GM23248 (cell line): ENCODE results near the gene ADNP2. TPM values are rescaled to one million over a fixed set of nuclear protein-coding genes. Genes with fewer than 3 reads are reported as not detected.

Experiments used
- DNase-seq: peaks from one replicate; pipeline ENCODE4 v3.0.0-alpha.2; 2015
- H2AFZ ChIP-seq: fragments of 200-600 bp; sonication (generic); 2 replicates; pipeline ENCODE4 v1.6.1; 2016; ENCODE audit warnings: antibody characterized with exemption
- H3F3A ChIP-seq: fragments of 200-600 bp; sonication (generic); 2 replicates; pipeline ENCODE4 v1.6.1; 2016; ENCODE audit warnings: mild to moderate bottlenecking, antibody characterized with exemption, mixed run types; ENCODE audit not compliant: insufficient read depth
- H3K27ac ChIP-seq: fragments of 200-600 bp; sonication (generic); 2 replicates; pipeline ENCODE4 v1.5.1; 2016; ENCODE audit warnings: mild to moderate bottlenecking
- H3K27me3 ChIP-seq: fragments of 200-600 bp; sonication (generic); replicated peaks from 2 replicates; pipeline ENCODE4 v1.6.1; 2016; ENCODE audit warnings: mild to moderate bottlenecking; ENCODE audit not compliant: insufficient read depth
- H3K36me3 ChIP-seq: fragments of 200-600 bp; sonication (generic); 2 replicates; pipeline ENCODE4 v1.6.1; 2016; ENCODE audit warnings: low read depth, mild to moderate bottlenecking
- H3K4me1 ChIP-seq: fragments of 200-600 bp; sonication (generic); 2 replicates; pipeline ENCODE4 v1.6.1; 2016; ENCODE audit warnings: mild to moderate bottlenecking; ENCODE audit not compliant: insufficient read depth
- H3K4me2 ChIP-seq: fragments of 200-600 bp; sonication (generic); one replicate; pipeline ENCODE4 v1.6.1; 2016; ENCODE audit warnings: mild to moderate bottlenecking; ENCODE audit not compliant: unreplicated experiment
- H3K4me3 ChIP-seq: fragments of 200-600 bp; sonication (generic); 2 replicates; pipeline ENCODE4 v1.5.1; 2016; ENCODE audit warnings: mild to moderate bottlenecking
- H3K79me2 ChIP-seq: fragments of 200-600 bp; sonication (generic); 2 replicates; pipeline ENCODE4 v1.6.1; 2016; ENCODE audit warnings: mild to moderate bottlenecking; ENCODE audit not compliant: insufficient read depth
- H3K9ac ChIP-seq: fragments of 200-600 bp; sonication (generic); 2 replicates; pipeline ENCODE4 v1.6.1; 2016; ENCODE audit warnings: mild to moderate bottlenecking
- H3K9me2 ChIP-seq: fragments of 200-600 bp; sonication (generic); 2 replicates; pipeline ENCODE4 v1.6.1; 2016; ENCODE audit warnings: mixed run types, mild to moderate bottlenecking, moderate library complexity; ENCODE audit not compliant: insufficient read depth
- H3K9me3 ChIP-seq: fragments of 200-600 bp; sonication (generic); one replicate; pipeline ENCODE4 v1.6.1; 2017; ENCODE audit warnings: low read depth
- H4K20me1 ChIP-seq: fragments of 200-600 bp; sonication (generic); 2 replicates; pipeline ENCODE4 v1.6.0; 2016; ENCODE audit not compliant: insufficient read depth
- EZH2 ChIP-seq: fragments of 200-600 bp; sonication (generic); IDR thresholded peaks from 2 replicates; pipeline ENCODE4 v1.6.1; 2018; ENCODE audit warnings: antibody characterized with exemption, mild to moderate bottlenecking; ENCODE audit not compliant: insufficient read depth, poor library complexity, severe bottlenecking
- EZH2phosphoT487 ChIP-seq: fragments of 200-600 bp; sonication (generic); IDR thresholded peaks from 2 replicates; pipeline ENCODE4 v1.6.1; 2018; ENCODE audit warnings: antibody characterized with exemption, moderate library complexity, mild to moderate bottlenecking, low read depth; ENCODE audit not compliant: insufficient read depth
- WGBS, 2 experiments: methylation state at CpG; one replicate each; pipeline ENCODE4 v1.1.6; 2015 to 2017; ENCODE audit warnings: low lambda C conversion rate in 2 of 2, low coverage in 1 of 2; ENCODE audit errors: missing lambda C conversion rate in 2 of 2; 5-methylcytosine and 5-hydroxymethylcytosine counted together
- in situ Hi-C: fragments of 300-500 bp; cut with MboI; formaldehyde crosslinking; loops from 2 replicates; pipeline ENCODE4 v1.15.0; 2020
- polyA plus RNA-seq: library from polyadenylated mRNA; unstranded; fragments of >200 nt; fragmentation: Nextera tagmentation; extraction: Ambion mirVana; gene quantifications from 2 replicates; pipeline ENCODE4 v1.2.1, GENCODE V29; 2016
- total RNA-seq: library from RNA; depleted of rRNA; stranded (reverse); fragments of >200 nt; shearing (Covaris generic); gene quantifications from 2 replicates; pipeline ENCODE4 v1.2.3, GENCODE V29; 2014

ADNP2 gene
- total and polyA plus RNA-seq, 2 experiments from 2014 or later: 3.5 to 14.3 TPM

GRCh38 chr18:80074697-80075096 is 34.4 kb upstream of the ADNP2 start:
- TF ChIP-seq EZH2: no peak
- no peak for TF ChIP-seq EZH2phosphoT487
- in situ Hi-C loops: no loop called here
- H2AFZ ChIP-seq: no peak overlapping the region
- no peaks in the 10 kb centered on the region for H3K9me3 ChIP-seq
- H3K79me2 ChIP-seq: no peaks in the 10 kb centered on the region
- H3K4me2 ChIP-seq: no peak overlapping the region
- H3K4me1 ChIP-seq: no peaks in the 10 kb centered on the region
- WGBS, 2 experiments: 75% methylated on average over 8 of the region's 8 CpGs
- no peak overlapping the region for H3K27ac ChIP-seq
- no peak for DNase-seq
- no peaks in the 10 kb centered on the region for H3K9me2 ChIP-seq
- no peaks in the 10 kb centered on the region for H3K27me3 ChIP-seq
- no peak overlapping the region for H3K9ac ChIP-seq
- no peak overlapping the region for H3K4me3 ChIP-seq
- no peaks in the 10 kb centered on the region for H3K36me3 ChIP-seq
- H3F3A ChIP-seq: no peaks in the 10 kb centered on the region
- H4K20me1 ChIP-seq: no peaks in the 10 kb centered on the region

- Histone ChIP-seq H3K79me2 (no peaks in the 10 kb centered on the region), H3K9me3 (no peaks in the 10 kb centered on the region), H2AFZ (no peak overlapping the region), H3K27me3 (no peaks in the 10 kb centered on the region), H3F3A (no peaks in the 10 kb centered on the region), H3K9ac (no peak overlapping the region), H3K27ac (no peak overlapping the region), H4K20me1 (no peaks in the 10 kb centered on the region), H3K36me3 (no peaks in the 10 kb centered on the region), H3K4me1 (no peaks in the 10 kb centered on the region), H3K4me2 (no peak overlapping the region), H3K9me2 (no peaks in the 10 kb centered on the region), H3K4me3 (no peak overlapping the region)
- no peak for TF ChIP-seq EZH2phosphoT487
- no peak for TF ChIP-seq EZH2
- in situ Hi-C loops: no loop called here
- DNase-seq: no peak
- WGBS, 2 experiments: 79 to 92% methylated on average over 7 of the region's 7 CpGs
Observed at GRCh38 chr18:80075940-80076339, 33.1 kb upstream of the ADNP2 start.

- H3K9me2 ChIP-seq: no peaks in the 10 kb centered on the region
- in situ Hi-C loops: no loop called here
- H4K20me1 ChIP-seq: no peaks in the 10 kb centered on the region
- no peaks in the 10 kb centered on the region for H3K9me3 ChIP-seq
- no peak overlapping the region for H3K27ac ChIP-seq
- TF ChIP-seq EZH2phosphoT487 (no peak), EZH2 (no peak)
- H3K4me1 ChIP-seq: no peaks in the 10 kb centered on the region
- H3K4me3 ChIP-seq: no peak overlapping the region
- no peaks in the 10 kb centered on the region for H3F3A ChIP-seq
- no peaks in the 10 kb centered on the region for H3K79me2 ChIP-seq
- no peak overlapping the region for H3K9ac ChIP-seq
- no peak overlapping the region for H3K4me2 ChIP-seq
- DNase-seq: no peak
- WGBS, 2 experiments: 84 to 87% methylated on average over 9 of the region's 9 CpGs
- H2AFZ ChIP-seq: no peak overlapping the region
- no peaks in the 10 kb centered on the region for H3K27me3 ChIP-seq
- H3K36me3 ChIP-seq: no peaks in the 10 kb centered on the region
Observed at GRCh38 chr18:80076379-80076778, 32.7 kb upstream of the ADNP2 start.

GRCh38 chr18:80077873-80078272 is 31.2 kb upstream of the ADNP2 start:
- in situ Hi-C loops: no loop called here

GRCh38 chr18:80086281-80086680 is 22.8 kb upstream of the ADNP2 start:
- no peak for DNase-seq

More at GRCh38 chr18:80077873-80078272, 31.2 kb upstream of the ADNP2 start:
- Histone ChIP-seq H3K4me1 (no peaks in the 10 kb centered on the region), H3K4me2 (no peak overlapping the region), H3K36me3 (no peaks in the 10 kb centered on the region), H3K9me2 (no peaks in the 10 kb centered on the region), H3K27ac (no peak overlapping the region), H3K4me3 (no peak overlapping the region), H2AFZ (no peak overlapping the region), H3K9me3 (no peaks in the 10 kb centered on the region), H3F3A (no peaks in the 10 kb centered on the region), H3K9ac (no peak overlapping the region), H3K79me2 (no peaks in the 10 kb centered on the region), H3K27me3 (no peaks in the 10 kb centered on the region), H4K20me1 (no peaks in the 10 kb centered on the region)
- TF ChIP-seq EZH2phosphoT487 (no peak), EZH2 (no peak)
- WGBS, 2 experiments: 86 to 87% methylated on average over 21 of the region's 21 CpGs
- no peak for DNase-seq

More at GRCh38 chr18:80086281-80086680, 22.8 kb upstream of the ADNP2 start:
- no peak overlapping the region for H3K4me2 ChIP-seq
- in situ Hi-C loops: no loop called here
- no peaks in the 10 kb centered on the region for H3K9me2 ChIP-seq
- no peaks in the 10 kb centered on the region for H3K9me3 ChIP-seq
- no peak overlapping the region for H2AFZ ChIP-seq
- H3F3A ChIP-seq: no peaks in the 10 kb centered on the region
- no peak overlapping the region for H3K9ac ChIP-seq
- TF ChIP-seq EZH2phosphoT487 (no peak), EZH2 (no peak)
- 53 to 58% methylated on average over 4 of the region's 4 CpGs for WGBS, 2 experiments
- no peaks in the 10 kb centered on the region for H3K27me3 ChIP-seq
- no peaks in the 10 kb centered on the region; the same call in 1 of the 2 replicates for H3K36me3 ChIP-seq
- H3K4me1 ChIP-seq: no peaks in the 10 kb centered on the region
- H3K4me3 ChIP-seq: no peak overlapping the region
- no peak overlapping the region for H3K27ac ChIP-seq
- no peaks in the 10 kb centered on the region for H3K79me2 ChIP-seq
- no peaks in the 10 kb centered on the region for H4K20me1 ChIP-seq
